Activated naive CD4-positive, alpha-beta T cell (primary cell): ENCODE data around the gene ZNF621.

Experiments used
- DNase-seq, 4 experiments: peaks; one replicate each; lab custom pipeline; 2025; lab: John Stamatoyannopoulos, UW

The ZNF621 gene

DNA sequence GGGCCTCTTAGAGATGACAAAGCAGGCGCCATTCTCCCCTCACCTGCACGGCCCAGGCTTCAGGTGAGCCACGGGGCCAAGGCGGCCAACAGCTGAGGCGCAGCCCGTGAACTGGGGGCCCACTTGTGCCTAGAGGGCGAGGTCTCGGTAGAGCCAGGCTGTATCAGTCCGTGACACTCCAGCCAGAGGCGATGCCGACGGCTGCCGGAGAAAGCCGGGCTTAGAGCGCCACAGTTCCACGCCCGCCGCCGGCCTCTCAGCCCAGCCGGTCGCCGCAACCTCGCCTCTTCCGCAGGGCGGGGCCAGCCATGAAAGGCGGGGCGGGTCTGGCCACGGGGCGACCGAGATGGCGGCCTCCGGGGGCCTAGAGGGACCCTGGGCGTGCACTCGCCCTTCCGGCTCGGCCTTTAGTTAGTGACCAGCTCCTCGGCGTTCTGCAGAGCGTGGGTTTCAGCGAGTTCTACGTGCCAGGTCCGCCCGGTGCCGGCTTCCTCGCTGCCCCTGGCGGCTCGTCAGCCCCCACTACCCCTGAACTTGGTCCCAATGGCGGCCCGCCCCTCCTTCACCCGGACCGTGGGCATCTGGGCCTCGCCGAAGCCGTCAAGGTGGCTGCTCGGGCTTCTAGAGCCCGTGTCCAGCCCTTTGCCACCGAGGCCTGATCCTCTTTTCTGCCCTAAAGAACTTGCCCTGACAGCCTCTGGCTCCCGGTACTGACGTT, at the start of gene ZNF621:
TSS of gene ZNF621 (plus strand) at position 393 of the 718 bp plus-strand sequence. CDS start 881 bp downstream, outside the sequence.
- peak; percentile 54 to 77 (median 60) for DNase-seq

- peak in 2 of 4 experiments; percentile 21 to 39 for DNase-seq
These were observed 48.0 kb upstream of the ZNF621 start, which contains the start of gene ZNF619 for GRCh38 chr3:40476478-40477470. Gene ZNF619 (plus strand): TSS chr3:40477122. CDS start chr3:40477980, 858 bp downstream.

DNA sequence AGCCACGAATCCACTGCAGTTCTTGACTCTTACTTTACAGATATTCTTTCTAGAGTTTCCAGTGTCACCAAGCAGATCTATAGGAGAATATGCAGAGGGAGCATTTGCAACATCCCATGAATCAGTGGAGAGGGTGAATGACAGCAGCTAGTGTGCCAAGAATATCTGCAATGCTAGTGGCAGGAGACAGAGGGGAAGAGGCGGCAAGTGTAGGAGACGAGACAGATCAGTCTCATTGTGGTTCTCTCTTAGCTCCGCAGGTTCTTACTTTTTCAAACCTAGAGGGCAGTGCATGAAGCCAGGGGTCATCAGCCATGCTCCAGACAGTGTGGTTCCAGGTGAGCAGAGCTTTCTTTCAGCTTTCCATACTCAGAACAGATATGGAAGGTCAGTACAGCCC, 47.1 kb upstream of the ZNF621 start:
- no peak for DNase-seq

- DNase-seq, result no peak
These were observed 37.6 kb upstream of the ZNF621 start for GRCh38 chr3:40487172-40487571.

- no peak for DNase-seq
These were observed 33.8 kb upstream of the ZNF621 start for GRCh38 chr3:40490916-40491315.

DNA sequence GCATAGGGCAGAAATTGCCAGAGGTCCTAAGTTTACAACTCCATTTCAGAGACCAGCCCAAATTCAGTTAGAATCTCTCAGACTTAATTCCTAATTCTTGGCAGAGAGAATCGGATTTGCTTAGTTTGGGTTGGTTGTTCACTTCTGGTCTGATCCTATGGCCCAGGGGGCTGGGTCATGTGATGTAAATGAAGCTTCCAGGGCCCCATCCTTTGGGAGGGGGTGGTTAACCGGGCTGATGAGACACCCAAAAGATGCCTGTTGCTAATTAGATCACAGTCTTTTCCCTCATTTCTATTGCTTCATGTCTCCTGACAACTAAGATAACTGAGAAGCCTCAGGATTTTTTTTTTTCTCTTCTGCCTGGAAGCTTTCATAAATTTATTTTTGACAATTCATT, 30.1 kb upstream of the ZNF621 start:
- DNase-seq, result no peak

DNA sequence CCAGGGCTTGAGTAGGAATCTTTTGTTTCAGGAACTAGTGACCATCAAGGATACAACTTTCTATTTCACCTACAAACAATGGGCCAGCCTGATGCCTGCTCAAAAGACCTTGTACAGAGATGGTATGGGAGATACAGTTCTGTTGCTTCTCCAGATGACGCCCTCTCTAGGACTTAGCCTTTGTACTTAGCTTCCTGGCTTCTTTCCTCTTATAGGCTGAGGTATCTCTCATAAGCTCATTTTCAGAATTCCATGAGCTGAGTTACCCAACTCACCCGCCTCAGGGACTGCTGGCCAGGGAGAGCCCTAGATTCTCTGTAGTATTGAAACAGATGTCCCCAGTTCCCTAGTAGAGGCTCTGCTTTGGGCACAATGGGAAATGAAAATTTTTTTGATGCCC, 27.5 kb upstream of the ZNF621 start:
- DNase-seq, result no peak

DNA sequence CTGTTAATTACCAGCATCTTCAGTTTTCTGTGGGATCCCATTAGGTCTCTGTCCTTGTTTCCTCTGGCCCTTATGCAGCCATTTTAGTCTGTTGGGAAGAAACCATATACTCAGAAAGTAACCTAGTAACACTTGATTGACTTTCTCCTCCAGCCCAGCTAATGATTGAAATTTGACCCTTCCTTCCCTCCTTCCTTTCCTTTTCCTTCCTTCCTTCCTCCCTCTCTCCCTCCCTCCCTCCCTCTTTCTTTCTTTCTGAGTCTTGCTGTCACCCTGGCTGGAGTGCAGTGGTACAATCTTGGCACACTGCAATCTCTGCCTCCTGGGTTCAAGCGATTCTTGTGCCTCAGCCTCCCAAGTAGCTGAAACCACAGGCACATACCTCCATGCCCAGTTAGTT, 24.8 kb upstream of the ZNF621 start:
- DNase-seq, result no peak

DNA sequence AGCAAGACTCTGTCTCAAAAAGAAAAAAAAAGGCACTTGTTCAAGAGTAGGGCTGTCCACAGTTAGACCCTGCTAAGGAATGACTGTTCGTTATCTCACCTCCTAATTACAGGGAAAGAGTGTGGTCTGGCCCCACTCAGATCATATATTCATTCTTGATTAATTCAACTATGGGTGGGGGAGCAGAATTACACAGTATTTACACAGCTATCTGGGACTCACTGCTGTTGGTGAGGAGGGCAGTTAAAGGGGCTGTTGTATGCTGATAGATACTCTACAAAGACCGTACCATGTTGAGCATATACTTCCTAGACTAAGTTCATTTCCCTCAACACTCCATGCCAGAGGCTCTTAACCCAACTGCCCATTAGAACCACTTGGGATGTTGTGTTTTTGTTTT, 22.7 kb upstream of the ZNF621 start:
- no peak for DNase-seq

DNA sequence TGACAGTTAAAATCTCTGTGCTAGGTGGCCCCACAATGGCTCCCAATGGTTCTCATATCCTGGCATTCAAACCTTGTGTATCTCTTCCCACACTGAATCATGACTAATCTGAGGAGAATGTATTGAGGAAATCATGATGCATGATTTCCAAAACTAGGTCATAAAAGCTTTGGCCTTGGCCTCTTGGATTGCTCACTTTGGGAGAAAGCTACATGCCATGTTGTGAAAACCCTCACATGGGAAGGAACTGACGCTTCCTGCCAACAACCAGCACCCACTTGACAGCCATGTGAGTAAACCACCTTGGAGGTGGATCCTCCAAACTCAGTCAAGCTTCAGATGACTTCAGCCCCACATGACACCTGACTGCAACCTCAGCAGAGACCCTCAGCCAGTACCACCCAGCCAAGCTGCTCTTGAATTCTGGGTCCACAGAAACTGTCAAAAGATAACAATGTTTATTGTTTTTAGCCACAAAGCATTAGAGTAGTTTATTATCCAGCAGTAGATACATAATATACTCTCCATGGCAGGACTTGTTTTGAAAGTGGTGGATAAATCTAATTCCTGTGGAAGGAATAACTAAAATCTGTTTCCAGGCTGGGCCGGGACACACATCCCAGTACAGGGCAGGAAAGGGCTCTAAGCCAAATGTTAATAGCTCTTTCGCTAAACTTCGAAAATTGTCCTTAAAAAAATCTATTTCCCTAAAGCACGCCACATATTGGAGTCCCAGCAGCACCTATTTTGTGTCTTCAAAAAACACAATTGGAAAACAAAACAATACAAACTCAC, 19.9 kb upstream of the ZNF621 start:
- no peak for DNase-seq

DNA sequence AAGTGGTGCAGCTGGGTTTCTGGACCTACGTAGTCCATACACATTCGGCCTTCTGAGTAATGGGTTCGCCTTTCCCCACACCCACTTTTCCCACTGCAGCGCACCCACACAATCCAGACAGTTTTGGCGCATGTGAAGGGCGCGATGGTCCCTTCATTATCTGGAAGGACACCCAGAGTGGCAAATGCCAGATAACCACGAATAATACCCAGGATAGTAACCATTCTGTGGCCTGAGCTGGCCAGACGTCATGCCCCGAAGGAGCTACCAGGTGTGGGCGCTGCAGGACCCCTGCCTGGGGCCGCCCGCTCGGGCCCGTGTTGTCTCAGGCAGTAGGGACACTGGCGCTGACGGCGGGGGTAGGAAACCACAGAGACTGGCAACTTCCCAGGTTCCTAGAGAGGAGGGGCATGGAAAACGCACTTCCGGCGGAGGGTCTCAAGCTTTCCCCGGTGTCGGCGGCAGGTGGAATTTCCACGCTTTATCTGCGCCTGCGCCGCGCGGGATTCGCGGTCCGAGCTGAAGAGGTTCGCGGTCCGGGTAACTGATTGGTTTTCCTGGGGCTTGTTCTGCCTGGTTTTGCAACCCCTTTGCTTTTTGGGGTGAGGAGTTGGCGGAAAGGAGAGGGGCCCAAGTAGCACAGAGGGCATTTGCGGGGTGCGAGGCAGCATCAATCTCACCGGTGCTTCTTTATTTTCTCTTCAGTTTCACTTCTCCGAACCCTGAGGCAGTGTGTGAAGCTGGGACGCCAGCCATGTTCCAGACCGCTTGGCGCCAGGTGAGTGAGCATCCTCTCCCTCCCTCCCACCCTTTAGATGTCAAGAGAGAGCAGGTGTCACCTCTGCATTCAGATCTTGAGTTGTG, 18.9 kb upstream of the ZNF621 start, which contains the start of gene ZNF620:
TSS of gene ZNF620 (plus strand) at position 441 of the 864 bp plus-strand sequence. CDS start at position 755, 314 bp downstream.
- peak; percentile 4 to 29 (median 10) for DNase-seq

GRCh38 chr3:40511031-40511718, 13.6 kb upstream of the ZNF621 start:
- DNase-seq, result no peak

DNA sequence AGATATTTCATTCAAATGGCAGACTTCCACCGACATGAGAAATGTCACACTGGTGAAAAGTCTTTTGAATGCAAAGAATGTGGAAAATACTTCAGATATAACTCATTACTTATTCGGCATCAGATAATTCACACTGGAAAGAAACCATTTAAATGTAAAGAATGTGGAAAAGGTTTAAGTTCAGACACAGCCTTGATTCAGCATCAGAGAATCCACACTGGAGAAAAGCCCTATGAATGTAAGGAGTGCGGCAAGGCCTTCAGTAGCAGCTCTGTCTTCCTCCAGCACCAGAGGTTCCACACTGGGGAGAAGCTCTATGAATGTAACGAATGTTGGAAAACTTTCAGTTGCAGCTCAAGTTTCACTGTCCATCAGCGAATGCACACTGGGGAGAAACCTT, 8.6 kb upstream of the ZNF621 start:
- no peak for DNase-seq

GRCh38 chr3:40518067-40518466, 6.7 kb upstream of the ZNF621 start:
- no peak for DNase-seq

GRCh38 chr3:40518848-40519247, 5.9 kb upstream of the ZNF621 start:
- no peak for DNase-seq

- no peak for DNase-seq
These were observed 3.5 kb upstream of the ZNF621 start for GRCh38 chr3:40521254-40521653.

GRCh38 chr3:40523781-40524180, 979 bp upstream of the ZNF621 start:
- no peak for DNase-seq

DNA sequence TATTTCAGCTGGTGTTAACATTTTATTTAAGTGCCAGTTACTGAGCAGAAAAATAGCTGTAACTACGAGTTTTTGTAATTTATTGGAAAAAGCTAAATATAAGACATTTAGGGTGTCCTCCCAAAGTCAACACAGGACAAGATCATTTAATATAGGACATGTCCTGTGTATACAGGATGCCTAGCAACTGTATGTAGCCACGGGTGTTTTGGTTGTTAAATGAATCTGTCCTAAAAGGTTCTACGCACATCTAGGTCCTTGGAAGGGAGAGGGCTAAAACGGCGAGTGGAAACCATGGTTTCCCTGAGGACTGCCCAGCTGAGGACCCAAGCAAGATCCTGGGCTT, 565 bp upstream of the ZNF621 start:
- no peak for DNase-seq

DNA sequence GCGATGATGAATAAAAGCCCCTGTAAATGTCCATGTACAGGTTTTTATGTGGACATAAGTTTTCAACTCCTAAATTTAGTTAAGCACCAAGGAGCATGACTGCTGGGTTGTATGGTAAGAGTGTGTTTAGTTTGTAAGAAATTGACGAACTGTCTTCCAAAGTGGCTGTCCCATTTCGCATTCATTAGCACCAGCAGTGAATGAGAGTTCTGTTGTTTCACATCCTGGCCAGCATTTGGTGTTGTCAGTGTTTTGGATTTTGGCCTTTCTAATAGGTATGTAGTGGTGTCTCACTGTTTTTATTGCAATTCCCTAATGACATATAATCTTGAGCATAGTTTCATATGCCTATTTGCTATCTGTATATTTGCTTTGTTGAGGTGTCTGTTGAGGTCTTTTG, 3.7 kb downstream of the ZNF621 start:
- DNase-seq, result no peak

DNA sequence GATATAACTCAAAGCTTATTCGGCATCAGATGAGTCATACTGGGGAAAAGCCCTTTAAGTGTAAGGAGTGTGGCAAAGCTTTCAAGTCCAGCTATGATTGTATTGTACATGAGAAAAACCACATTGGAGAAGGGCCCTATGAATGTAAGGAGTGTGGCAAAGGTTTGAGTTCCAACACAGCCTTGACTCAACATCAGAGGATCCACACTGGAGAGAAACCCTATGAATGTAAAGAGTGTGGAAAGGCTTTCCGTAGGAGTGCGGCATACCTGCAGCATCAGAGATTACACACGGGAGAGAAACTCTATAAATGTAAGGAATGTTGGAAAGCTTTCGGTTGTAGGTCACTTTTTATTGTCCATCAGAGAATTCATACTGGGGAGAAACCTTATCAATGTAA, 7.5 kb downstream of the ZNF621 start:
- no peak for DNase-seq
